Endometrial microvascular endothelial cells (primary cell): ENCODE measurements around the gene STT3B. TPM values are rescaled to one million over a fixed set of nuclear protein-coding genes. Genes with fewer than 3 reads are reported as not detected.

Experiments
- in situ Hi-C: cut with HindIII; loops from 2 replicates; pipeline ENCODE4 v1.10.0; 2017; ENCODE audit warnings: low sequenced_read_pairs, low pct_unique_long_range_greater_than_20kb; ENCODE audit errors: inconsistent ontology term
- total RNA-seq: library from RNA; depleted of rRNA; stranded (reverse); fragments of >200 nt; gene quantifications from one replicate; pipeline ENCODE4 v1.2.3, GENCODE V29; 2015; ENCODE audit errors: inconsistent ontology term

Gene STT3B
- total RNA-seq, 1 donor from 2014 or later, result 139 TPM

GRCh38 chr3:31544634-31545033 is 11.9 kb downstream of the STT3B start:
- in situ Hi-C loops, result no loop called here

- in situ Hi-C loops, result no loop called here
Measured at GRCh38 chr3:31546162-31546561, 13.4 kb downstream of the STT3B start.

- in situ Hi-C loops, result no loop called here
Measured at GRCh38 chr3:31546725-31547124, 14.0 kb downstream of the STT3B start.

- in situ Hi-C loops, result no loop called here
Measured at GRCh38 chr3:31550452-31551251, 17.9 kb downstream of the STT3B start.

GRCh38 chr3:31551646-31552045 is 18.9 kb downstream of the STT3B start:
- in situ Hi-C loops, result no loop called here

GRCh38 chr3:31552103-31552502 is 19.4 kb downstream of the STT3B start:
- in situ Hi-C loops, result no loop called here

GRCh38 chr3:31553258-31553657 is 20.5 kb downstream of the STT3B start:
- in situ Hi-C loops, result no loop called here

GRCh38 chr3:31555204-31555603 is 22.5 kb downstream of the STT3B start:
- in situ Hi-C loops, result no loop called here

- in situ Hi-C loops, result no loop called here
Measured at GRCh38 chr3:31559872-31560534, 27.3 kb downstream of the STT3B start.

GRCh38 chr3:31561891-31562290 is 29.2 kb downstream of the STT3B start:
- in situ Hi-C loops, result no loop called here

- in situ Hi-C loops, result no loop called here
Measured at GRCh38 chr3:31562525-31562924, 29.8 kb downstream of the STT3B start.

GRCh38 chr3:31565288-31565687 is 32.6 kb downstream of the STT3B start:
- in situ Hi-C loops, result no loop called here

- in situ Hi-C loops, result no loop called here
Measured at GRCh38 chr3:31567036-31567435, 34.3 kb downstream of the STT3B start.

- in situ Hi-C loops, result no loop called here
Measured at GRCh38 chr3:31568649-31569048, 35.9 kb downstream of the STT3B start.

GRCh38 chr3:31571325-31571724 is 38.6 kb downstream of the STT3B start:
- in situ Hi-C loops, result no loop called here

GRCh38 chr3:31572236-31573004 is 39.7 kb downstream of the STT3B start:
- in situ Hi-C loops, result no loop called here

GRCh38 chr3:31573036-31573779 is 40.5 kb downstream of the STT3B start:
- in situ Hi-C loops, result no loop called here

GRCh38 chr3:31575448-31575847 is 42.7 kb downstream of the STT3B start:
- in situ Hi-C loops, result no loop called here

- in situ Hi-C loops, result no loop called here
Measured at GRCh38 chr3:31576521-31576920, 43.8 kb downstream of the STT3B start.
